HEK293 (cell line): ENCODE measurements around the gene MOG.

Experiments used
- BCL11A ChIP-seq: fragments of 450-650 bp; formaldehyde crosslinking; IDR thresholded peaks from 2 replicates; pipeline ENCODE4 v1.5.1; 2016; ENCODE audit warnings: low read depth, missing biosample characterization, missing genetic modification characterization
- BCL11B ChIP-seq: fragments of 450-650 bp; formaldehyde crosslinking; IDR thresholded peaks from 2 replicates; pipeline ENCODE4 v1.5.1; 2016; ENCODE audit warnings: low read depth, missing biosample characterization, missing genetic modification characterization
- CTCF ChIP-seq: fragments of 450-650 bp; formaldehyde crosslinking; IDR thresholded peaks from 2 replicates; pipeline ENCODE4 v1.5.1; 2016; ENCODE audit warnings: missing biosample characterization, missing genetic modification characterization
- IKZF3 ChIP-seq: fragments of 450-650 bp; IDR thresholded peaks from 2 replicates; pipeline ENCODE4 v1.5.0; 2018; ENCODE audit warnings: missing biosample characterization, mild to moderate bottlenecking, missing genetic modification characterization, moderate library complexity
- PATZ1 ChIP-seq: fragments of 450-650 bp; formaldehyde crosslinking; IDR thresholded peaks from 2 replicates; pipeline ENCODE4 v1.5.1; 2016; ENCODE audit warnings: missing biosample characterization, missing genetic modification characterization
- ZBTB10 ChIP-seq: fragments of 450-650 bp; formaldehyde crosslinking; IDR thresholded peaks from 2 replicates; pipeline ENCODE4 v1.5.1; 2016; ENCODE audit warnings: missing biosample characterization, missing genetic modification characterization
- ZBTB49 ChIP-seq: fragments of 450-650 bp; formaldehyde crosslinking; IDR thresholded peaks from 2 replicates; pipeline ENCODE4 v1.5.1; 2016; ENCODE audit warnings: missing biosample characterization, missing genetic modification characterization, low read depth
- ZNF214 ChIP-seq: fragments of 450-650 bp; formaldehyde crosslinking; IDR thresholded peaks from 2 replicates; pipeline ENCODE4 v1.5.1; 2017; ENCODE audit warnings: missing biosample characterization, mild to moderate bottlenecking, missing genetic modification characterization, borderline replicate concordance
- ZNF221 ChIP-seq: fragments of 450-650 bp; formaldehyde crosslinking; IDR thresholded peaks from 2 replicates; pipeline ENCODE4 v1.5.1; 2017; ENCODE audit warnings: missing biosample characterization, missing genetic modification characterization, borderline replicate concordance
- ZNF544 ChIP-seq: fragments of 450-650 bp; formaldehyde crosslinking; IDR thresholded peaks from 2 replicates; pipeline ENCODE4 v1.5.0; 2017; ENCODE audit warnings: missing biosample characterization, missing genetic modification characterization
- ZNF558 ChIP-seq: fragments of 450-650 bp; formaldehyde crosslinking; IDR thresholded peaks from 2 replicates; pipeline ENCODE4 v1.5.1; 2016; ENCODE audit warnings: missing biosample characterization, missing genetic modification characterization
- ZNF571 ChIP-seq: fragments of 450-650 bp; formaldehyde crosslinking; IDR thresholded peaks from 2 replicates; pipeline ENCODE4 v1.5.0; 2017; ENCODE audit warnings: missing biosample characterization, missing genetic modification characterization
- ZNF600 ChIP-seq: fragments of 450-650 bp; formaldehyde crosslinking; IDR thresholded peaks from 2 replicates; pipeline ENCODE4 v1.5.1; 2016; ENCODE audit warnings: missing biosample characterization, missing genetic modification characterization
- ZNF629 ChIP-seq: fragments of 450-650 bp; formaldehyde crosslinking; IDR thresholded peaks from 2 replicates; pipeline ENCODE4 v1.5.1; 2017; ENCODE audit warnings: missing biosample characterization, missing genetic modification characterization
- ZNF639 ChIP-seq: fragments of 450-650 bp; formaldehyde crosslinking; IDR thresholded peaks from 2 replicates; pipeline ENCODE4 v1.5.1; 2016; ENCODE audit warnings: missing biosample characterization, missing genetic modification characterization
- ZNF654 ChIP-seq: fragments of 450-650 bp; formaldehyde crosslinking; IDR thresholded peaks from 2 replicates; pipeline ENCODE4 v1.5.1; 2016; ENCODE audit warnings: low read depth, missing biosample characterization, missing genetic modification characterization
- ZNF776 ChIP-seq: fragments of 450-650 bp; formaldehyde crosslinking; IDR thresholded peaks from 2 replicates; pipeline ENCODE4 v1.5.0; 2017; ENCODE audit warnings: missing biosample characterization, missing genetic modification characterization, borderline replicate concordance
- ZNF830 ChIP-seq: fragments of 450-650 bp; IDR thresholded peaks from 2 replicates; pipeline ENCODE4 v1.5.0; 2018; ENCODE audit warnings: missing biosample characterization, missing genetic modification characterization, low read depth, mild to moderate bottlenecking, moderate library complexity
- ZNF843 ChIP-seq: fragments of 450-650 bp; formaldehyde crosslinking; IDR thresholded peaks from 2 replicates; pipeline ENCODE4 v1.5.1; 2016; ENCODE audit warnings: missing biosample characterization, missing genetic modification characterization
- ZXDB ChIP-seq: fragments of 450-650 bp; formaldehyde crosslinking; IDR thresholded peaks from 2 replicates; pipeline ENCODE4 v1.5.1; 2016; ENCODE audit warnings: missing biosample characterization, missing genetic modification characterization
- TF ChIP-seq, protein P1 (sequence below): fragments of 450-650 bp; formaldehyde crosslinking; IDR thresholded peaks from 2 replicates; pipeline ENCODE4 v1.5.1; 2016; ENCODE audit warnings: missing biosample characterization, missing genetic modification characterization
- TF ChIP-seq, protein P2 (sequence below): fragments of 450-650 bp; formaldehyde crosslinking; IDR thresholded peaks from 2 replicates; pipeline ENCODE4 v1.5.0; 2017; ENCODE audit warnings: missing biosample characterization, missing genetic modification characterization, borderline replicate concordance
- TF ChIP-seq, protein P3 (sequence below): fragments of 450-650 bp; formaldehyde crosslinking; IDR thresholded peaks from 2 replicates; pipeline ENCODE4 v1.5.1; 2016; ENCODE audit warnings: missing biosample characterization, missing genetic modification characterization

Gene MOG

DNA sequence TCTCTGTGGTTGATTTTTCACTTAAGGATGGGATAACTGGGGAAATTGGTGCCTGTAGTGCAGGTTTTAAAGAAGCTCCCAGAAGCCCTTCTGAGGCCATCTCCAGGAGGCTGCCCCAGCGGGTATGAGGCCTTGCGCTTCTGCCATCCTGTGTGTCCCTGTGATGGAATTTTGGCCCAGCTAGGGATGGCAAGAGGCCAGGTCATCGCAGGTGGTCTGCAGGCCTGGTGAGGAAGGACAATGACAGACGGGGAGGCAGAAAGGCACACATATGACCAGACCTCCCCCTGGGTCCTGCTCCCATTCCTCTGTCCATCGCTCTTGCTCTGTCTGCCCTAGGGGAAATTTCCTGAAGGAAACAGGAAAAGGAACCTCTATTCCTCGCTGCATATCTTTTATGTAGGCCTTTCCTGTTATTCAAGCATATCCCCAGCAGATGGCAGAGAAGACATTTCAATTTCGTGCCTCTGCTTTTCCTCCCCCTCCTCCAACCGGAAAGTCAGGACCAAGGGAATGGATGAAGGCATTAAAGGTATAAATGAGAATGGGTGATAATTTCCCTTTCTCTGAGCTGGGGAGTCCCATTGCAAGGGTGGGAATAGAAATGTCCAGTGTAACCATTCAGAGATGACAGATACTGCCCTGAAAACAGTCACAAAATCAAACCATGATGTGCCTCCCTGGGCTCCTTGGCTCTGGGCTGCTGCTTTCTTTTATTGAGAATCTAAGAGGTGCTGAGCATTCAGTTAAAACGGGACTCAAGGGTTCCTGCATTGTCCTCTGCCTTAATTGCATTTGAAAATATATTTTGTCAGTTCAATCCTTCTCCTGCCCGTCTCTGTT lies 48.7 kb downstream of the MOG start (continued):
- TF ChIP-seq ZNF639 = no peak
- peak; percentile 85 for TF ChIP-seq ZNF600 (tag by site-specific recombination)
- TF ChIP-seq, protein P1, sequence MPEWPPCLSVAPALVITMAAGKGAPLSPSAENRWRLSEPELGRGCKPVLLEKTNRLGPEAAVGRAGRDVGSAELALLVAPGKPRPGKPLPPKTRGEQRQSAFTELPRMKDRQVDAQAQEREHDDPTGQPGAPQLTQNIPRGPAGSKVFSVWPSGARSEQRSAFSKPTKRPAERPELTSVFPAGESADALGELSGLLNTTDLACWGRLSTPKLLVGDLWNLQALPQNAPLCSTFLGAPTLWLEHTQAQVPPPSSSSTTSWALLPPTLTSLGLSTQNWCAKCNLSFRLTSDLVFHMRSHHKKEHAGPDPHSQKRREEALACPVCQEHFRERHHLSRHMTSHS = no peak
- no peak for TF ChIP-seq BCL11B (tag by site-specific recombination)
- TF ChIP-seq BCL11A = no peak
- no peak for TF ChIP-seq ZNF558
- TF ChIP-seq ZNF830 (tag by site-specific recombination) = no peak
- 0 out of 2 replicates have a peak, but pooled peaks have one; percentile 76 for TF ChIP-seq IKZF3 (tag by site-specific recombination)
- no peak for TF ChIP-seq ZBTB10 (tag by site-specific recombination)
- TF ChIP-seq ZNF843 (tag by site-specific recombination) = no peak
- TF ChIP-seq ZNF221 (tag by site-specific recombination) = no peak
- TF ChIP-seq, protein P2, sequence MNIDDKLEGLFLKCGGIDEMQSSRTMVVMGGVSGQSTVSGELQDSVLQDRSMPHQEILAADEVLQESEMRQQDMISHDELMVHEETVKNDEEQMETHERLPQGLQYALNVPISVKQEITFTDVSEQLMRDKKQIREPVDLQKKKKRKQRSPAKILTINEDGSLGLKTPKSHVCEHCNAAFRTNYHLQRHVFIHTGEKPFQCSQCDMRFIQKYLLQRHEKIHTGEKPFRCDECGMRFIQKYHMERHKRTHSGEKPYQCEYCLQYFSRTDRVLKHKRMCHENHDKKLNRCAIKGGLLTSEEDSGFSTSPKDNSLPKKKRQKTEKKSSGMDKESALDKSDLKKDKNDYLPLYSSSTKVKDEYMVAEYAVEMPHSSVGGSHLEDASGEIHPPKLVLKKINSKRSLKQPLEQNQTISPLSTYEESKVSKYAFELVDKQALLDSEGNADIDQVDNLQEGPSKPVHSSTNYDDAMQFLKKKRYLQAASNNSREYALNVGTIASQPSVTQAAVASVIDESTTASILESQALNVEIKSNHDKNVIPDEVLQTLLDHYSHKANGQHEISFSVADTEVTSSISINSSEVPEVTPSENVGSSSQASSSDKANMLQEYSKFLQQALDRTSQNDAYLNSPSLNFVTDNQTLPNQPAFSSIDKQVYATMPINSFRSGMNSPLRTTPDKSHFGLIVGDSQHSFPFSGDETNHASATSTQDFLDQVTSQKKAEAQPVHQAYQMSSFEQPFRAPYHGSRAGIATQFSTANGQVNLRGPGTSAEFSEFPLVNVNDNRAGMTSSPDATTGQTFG = no peak
- peak; percentile 62 for TF ChIP-seq CTCF
- no peak for TF ChIP-seq ZXDB
- no peak for TF ChIP-seq ZNF214
- TF ChIP-seq ZNF629 (tag by site-specific recombination) = no peak
- TF ChIP-seq ZNF571 (tag by site-specific recombination) = no peak
- TF ChIP-seq ZBTB49 (tag by site-specific recombination) = no peak
- TF ChIP-seq ZNF654 (tag by site-specific recombination) = peak; percentile 94
- TF ChIP-seq ZNF544 (tag by site-specific recombination) = no peak
- TF ChIP-seq, protein P3, sequence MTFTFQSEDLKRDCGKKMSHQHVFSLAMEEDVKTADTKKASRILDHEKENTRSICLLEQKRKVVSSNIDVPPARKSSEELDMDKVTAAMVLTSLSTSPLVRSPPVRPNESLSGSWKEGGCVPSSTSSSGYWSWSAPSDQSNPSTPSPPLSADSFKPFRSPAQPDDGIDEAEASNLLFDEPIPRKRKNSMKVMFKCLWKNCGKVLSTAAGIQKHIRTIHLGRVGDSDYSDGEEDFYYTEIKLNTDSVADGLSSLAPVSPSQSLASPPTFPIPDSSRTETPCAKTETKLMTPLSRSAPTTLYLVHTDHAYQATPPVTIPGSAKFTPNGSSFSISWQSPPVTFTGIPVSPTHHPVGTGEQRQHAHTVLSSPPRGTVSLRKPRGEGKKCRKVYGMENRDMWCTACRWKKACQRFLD = no peak
- TF ChIP-seq ZNF776 (tag by site-specific recombination) = no peak
- TF ChIP-seq PATZ1 (tag by site-specific recombination) = no peak
